Fibroblast of the conjunctiva (primary cell): Measurements from ENCODE around the gene RFX5.
"Not testable (repeated sequence)": the region's sequence is repeated elsewhere in the genome, so short reads cannot be mapped to it uniquely, and the experiment has no call there.

ENCODE experiments used
- DNase-seq: peaks from one replicate; pipeline ENCODE4 v3.0.0-alpha.2; 2010; ENCODE audit warnings: low read depth

Gene RFX5

GRCh38 chr1:151346769-151347522 is at the start of gene RFX5:
TSS of gene RFX5 (minus strand) at chr1:151347252. CDS start at chr1:151346320, 932 bp downstream.
- DNase-seq: peak; percentile 96

DNA sequence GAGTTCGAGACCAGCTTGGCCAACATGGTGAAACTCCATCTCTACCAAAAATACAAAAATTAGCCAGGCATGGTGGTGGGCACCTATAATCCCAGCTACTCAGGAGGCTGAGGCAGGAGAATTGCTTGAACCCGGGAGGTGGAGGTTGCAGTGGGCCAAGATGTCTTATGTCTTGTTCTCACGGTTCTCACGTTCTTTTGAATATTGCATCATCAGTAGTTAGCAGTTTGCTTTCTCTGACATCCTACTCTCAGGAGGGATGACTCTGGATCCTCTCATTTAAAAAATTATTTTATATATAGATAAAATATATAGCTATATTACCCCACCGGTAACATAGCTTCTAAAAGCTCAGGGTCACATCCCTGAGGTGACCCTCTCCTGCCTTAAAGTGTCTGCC is 49.2 kb upstream of the RFX5 start:
- not testable (repeated sequence) for DNase-seq

GRCh38 chr1:151393583-151393982 is 46.5 kb upstream of the RFX5 start:
- no peak for DNase-seq

GRCh38 chr1:151391079-151391563 is 44.1 kb upstream of the RFX5 start:
- DNase-seq: no peak

GRCh38 chr1:151390221-151391078 is 43.4 kb upstream of the RFX5 start:
- DNase-seq: not testable (repeated sequence)

GRCh38 chr1:151386002-151386401 is 39.0 kb upstream of the RFX5 start:
- no peak for DNase-seq

- DNase-seq: no peak
Measured at GRCh38 chr1:151384584-151384983, 37.5 kb upstream of the RFX5 start.

- DNase-seq: no peak
Measured at GRCh38 chr1:151377150-151377884, 30.3 kb upstream of the RFX5 start.

- DNase-seq: no peak
Measured at GRCh38 chr1:151373196-151373595, 26.1 kb upstream of the RFX5 start.

DNA sequence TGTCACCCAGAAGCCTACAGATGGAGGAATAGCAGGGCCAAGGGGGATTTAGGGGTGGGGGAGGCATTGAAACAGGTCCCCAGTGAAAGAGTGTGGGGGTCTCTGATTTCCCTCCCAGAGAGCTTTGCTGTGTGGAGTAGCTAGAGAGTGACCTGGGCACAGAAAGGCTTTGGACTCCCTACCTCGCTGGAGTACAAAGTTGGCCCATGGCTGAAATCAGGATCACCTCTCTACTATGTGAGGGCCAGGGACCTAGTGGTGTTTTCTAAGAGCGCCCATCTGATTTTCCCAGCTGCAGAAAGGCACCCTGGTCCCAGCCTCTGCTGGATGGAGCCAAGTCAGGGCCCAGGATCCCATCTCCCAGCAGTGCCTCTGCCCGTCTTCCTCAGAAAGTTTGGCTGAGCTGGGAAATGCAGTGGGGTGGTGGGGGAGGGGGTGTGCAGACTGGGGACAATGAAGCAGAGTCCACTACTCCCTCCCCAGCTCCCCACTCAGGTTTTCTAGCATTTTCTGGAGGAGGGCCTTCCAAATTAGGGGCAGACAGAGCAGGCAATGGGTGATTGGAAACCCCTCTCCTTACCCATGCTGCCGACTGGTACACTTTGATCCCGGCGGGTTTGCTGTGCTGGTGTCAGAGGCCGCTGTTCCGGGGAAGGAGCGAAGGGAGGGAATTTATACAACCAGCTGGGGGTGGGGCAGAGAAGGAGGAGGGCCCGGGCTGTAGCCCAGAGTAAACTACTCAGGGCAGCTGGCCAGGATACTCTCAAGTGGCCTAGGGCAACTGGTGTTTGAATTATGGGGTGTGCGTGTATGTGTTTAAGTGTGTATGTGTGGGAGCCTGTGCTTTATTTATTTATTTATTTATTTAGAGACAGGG is 25.2 kb upstream of the RFX5 start, which contains the start of gene SELENBP1:
Gene SELENBP1 (minus strand): TSS at position 648 of the 877 bp plus-strand sequence. CDS start 64 bp downstream, at position 584.
- peak; percentile 79 for DNase-seq

GRCh38 chr1:151371370-151372057 is 24.5 kb upstream of the RFX5 start:
- DNase-seq: peak; percentile 40

GRCh38 chr1:151370211-151370911 is 23.3 kb upstream of the RFX5 start:
- DNase-seq: no peak

GRCh38 chr1:151369621-151370048 is 22.6 kb upstream of the RFX5 start:
- DNase-seq: no peak

DNA sequence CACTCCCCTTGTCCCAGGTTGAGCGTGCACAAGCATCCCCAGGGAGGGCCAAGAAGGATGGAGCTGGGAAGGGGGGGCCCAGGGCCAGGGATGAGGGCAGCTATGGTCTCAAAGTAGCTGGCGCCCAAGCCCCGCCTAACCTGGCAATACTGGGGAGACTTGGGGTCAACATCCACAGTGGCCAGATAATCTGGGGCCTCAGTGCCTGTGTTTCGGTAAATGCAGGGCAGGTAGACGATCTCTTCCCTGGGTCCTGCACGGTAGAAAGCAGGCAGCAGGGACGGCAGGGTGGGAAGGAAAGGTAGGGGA is 22.2 kb upstream of the RFX5 start:
- DNase-seq: no peak

- no peak for DNase-seq
Measured at GRCh38 chr1:151368393-151369301, 21.6 kb upstream of the RFX5 start.

DNA sequence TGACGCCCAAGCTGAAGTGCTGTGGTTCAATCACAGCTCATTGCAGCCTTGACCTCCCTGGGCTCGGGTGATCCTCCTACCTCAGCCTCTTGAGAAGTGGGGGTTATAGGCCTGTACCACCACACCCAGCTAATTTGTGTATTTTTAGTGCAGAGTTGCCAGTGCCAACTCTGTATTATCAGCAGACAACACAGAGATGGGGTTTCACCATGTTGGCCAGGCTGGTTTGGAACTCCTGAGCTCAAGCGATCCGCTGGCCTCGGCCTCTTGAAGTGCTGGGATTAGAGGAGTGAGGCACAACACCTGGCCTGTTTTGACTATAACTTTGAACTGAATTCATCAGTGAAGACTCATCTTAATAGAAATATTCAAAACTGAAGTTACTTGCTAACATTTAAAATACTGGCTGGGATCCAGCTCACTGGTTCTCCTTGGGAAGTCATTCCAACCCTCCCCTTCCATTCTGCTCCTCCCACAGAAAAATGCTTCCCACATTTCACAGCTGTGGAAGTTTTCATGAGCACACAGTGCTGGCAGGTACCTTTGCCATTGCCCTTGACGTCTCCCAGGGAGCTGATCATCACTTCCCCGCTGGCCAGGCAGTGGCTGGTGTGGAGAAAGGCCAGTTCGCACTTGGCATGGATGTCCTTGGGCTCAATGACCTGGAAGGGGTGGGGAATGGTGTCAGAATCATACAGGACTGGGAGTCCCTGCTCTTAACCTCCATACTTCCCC is 20.8 kb upstream of the RFX5 start:
- no peak for DNase-seq

GRCh38 chr1:151364996-151365395 is 17.9 kb upstream of the RFX5 start:
- DNase-seq: no peak
